DMS114 treated with DMSO at 0.1 percent for 48 hours (cell line): ENCODE results near the gene KIFBP.
"Not testable (repeated sequence)": the region's sequence is repeated elsewhere in the genome, so short reads cannot be mapped to it uniquely, and the experiment has no call there.

Source experiments
- DNase-seq: peaks from one replicate; lab custom pipeline; 2025; ENCODE audit not compliant: unreplicated experiment; lab: John Stamatoyannopoulos, UW

KIFBP gene, protein sequence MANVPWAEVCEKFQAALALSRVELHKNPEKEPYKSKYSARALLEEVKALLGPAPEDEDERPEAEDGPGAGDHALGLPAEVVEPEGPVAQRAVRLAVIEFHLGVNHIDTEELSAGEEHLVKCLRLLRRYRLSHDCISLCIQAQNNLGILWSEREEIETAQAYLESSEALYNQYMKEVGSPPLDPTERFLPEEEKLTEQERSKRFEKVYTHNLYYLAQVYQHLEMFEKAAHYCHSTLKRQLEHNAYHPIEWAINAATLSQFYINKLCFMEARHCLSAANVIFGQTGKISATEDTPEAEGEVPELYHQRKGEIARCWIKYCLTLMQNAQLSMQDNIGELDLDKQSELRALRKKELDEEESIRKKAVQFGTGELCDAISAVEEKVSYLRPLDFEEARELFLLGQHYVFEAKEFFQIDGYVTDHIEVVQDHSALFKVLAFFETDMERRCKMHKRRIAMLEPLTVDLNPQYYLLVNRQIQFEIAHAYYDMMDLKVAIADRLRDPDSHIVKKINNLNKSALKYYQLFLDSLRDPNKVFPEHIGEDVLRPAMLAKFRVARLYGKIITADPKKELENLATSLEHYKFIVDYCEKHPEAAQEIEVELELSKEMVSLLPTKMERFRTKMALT

GRCh38 chr10:68988530-68989316 lies at the start of gene KIFBP:
KIFBP (plus strand) TSS chr10:68988803; CDS start chr10:68988833, 30 bp downstream.
- peak; percentile 99 for DNase-seq

DNA sequence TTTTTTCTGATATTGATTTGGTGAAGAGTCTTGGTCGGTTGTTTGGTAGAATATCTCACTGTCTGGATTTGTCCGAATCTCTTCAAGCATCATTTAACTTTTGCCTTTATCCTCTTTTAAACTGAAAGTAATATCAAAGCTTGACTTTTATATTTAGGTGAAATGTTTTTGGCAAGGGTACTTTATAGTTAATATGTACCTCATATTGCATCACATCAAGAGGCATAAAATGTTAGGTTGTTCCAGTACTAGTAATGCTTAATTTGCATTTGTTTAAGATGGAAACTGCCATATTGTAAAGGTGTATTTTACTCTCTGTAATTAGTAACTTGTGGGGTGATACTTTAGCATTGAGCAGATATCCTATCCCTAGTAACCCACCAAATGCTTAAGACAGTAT lies 49.7 kb upstream of the KIFBP start:
- no peak for DNase-seq

GRCh38 chr10:68940917-68941316 lies 47.7 kb upstream of the KIFBP start:
- not testable (repeated sequence) for DNase-seq

DNA sequence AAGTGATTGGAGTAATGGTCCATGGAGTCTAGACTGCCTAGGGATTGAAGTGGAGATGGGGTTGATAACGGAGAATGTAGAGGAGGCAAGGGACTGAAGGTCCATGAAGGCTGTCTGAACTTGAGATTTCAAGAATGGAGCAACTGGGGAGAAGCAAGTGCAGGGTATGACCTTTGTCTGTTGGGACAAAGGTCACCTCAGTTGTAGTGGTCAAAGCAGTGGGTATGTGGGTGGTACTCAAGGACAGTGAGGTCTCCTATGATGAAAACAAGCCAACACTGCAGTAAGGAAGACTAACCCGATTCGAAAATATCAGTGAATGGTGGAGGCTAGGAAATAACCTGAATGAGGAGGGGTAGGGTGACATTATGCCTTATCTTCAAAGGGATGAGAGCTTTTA lies 38.0 kb upstream of the KIFBP start:
- DNase-seq, result no peak

- DNase-seq, result no peak
These were observed 33.7 kb upstream of the KIFBP start for GRCh38 chr10:68954904-68955303.

DNA sequence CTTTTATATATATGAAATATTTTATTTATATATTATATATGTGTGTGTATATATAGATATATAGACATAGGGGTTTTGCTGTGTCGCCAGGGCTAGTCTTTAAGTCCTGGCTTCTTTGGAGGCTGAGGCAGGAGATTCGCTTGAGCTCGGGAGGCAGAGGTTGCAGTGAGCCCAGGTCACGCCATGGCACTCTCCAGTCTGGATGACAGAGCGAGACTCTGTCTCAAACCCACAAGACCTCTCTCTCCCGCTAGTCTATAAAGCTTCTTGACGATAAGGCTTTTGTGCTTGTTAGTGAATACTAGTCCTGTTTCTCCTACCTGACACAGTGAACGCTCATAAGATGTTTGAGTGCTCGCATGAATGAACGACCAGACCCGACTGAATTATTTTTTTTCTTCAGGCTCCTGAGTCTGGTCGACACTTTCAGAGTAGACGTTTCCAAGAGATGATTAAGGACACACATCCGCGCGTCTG lies 33.2 kb upstream of the KIFBP start:
- DNase-seq, result no peak

- peak; percentile 95 for DNase-seq
These were observed 32.6 kb upstream of the KIFBP start, which contains the start of gene DDX21 for GRCh38 chr10:68955832-68956532. DDX21 (plus strand) TSS chr10:68956170; CDS start chr10:68956226, 56 bp downstream.

DNA sequence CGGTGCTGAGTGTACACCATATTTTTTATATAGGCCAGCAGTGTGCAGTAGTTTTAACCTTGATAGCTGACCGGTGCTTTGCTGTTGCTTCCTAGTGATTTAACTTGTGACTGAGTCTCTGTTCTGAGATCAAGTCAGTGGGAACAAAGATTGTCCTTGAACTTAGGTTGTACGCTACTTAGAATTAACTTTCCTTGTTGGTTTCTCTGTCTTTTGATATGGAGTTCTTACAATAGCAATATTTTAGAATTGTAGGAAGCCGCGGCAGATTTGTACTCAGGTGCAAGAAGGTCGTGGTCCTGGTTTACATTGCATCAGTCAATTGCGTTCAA lies 31.4 kb upstream of the KIFBP start:
- DNase-seq, result no peak

DNA sequence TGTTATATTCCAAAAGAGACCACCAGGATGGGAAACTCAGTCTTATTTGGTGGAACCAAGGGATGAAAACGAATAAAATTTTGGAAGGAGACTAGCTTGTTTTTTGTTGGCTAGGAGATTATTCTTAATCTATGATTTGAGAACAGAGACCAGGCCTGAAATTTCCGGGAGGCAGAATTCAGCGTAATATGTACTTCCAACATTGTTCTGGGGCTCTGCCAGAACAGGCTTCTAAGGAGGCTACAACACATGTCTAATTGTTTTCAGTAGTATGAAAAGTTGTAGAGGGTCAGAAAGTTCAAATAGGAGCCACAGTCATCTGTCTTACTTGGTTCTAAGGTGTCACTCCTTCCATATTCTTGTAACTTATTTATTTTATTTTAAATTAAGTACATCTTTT lies 30.9 kb upstream of the KIFBP start:
- DNase-seq, result no peak

- DNase-seq, result no peak
These were observed 28.7 kb upstream of the KIFBP start for GRCh38 chr10:68959695-68960527.

DNA sequence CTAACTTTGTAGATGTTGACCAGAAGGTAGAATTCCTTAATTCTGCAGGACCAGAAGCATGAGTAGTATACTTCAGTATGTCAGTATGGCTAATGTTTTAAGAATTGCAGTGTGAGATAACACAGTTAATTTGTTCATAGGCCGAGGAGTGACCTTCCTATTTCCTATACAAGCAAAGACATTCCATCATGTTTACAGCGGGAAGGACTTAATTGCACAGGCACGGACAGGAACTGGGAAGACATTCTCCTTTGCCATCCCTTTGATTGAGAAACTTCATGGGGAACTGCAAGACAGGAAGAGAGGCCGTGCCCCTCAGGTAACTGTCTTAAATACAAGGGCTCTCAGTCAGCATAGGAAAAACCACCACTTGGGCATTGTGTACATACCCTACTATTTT lies 25.5 kb upstream of the KIFBP start:
- no peak for DNase-seq

- no peak for DNase-seq
These were observed 14.6 kb upstream of the KIFBP start for GRCh38 chr10:68973975-68974374.

- not testable (repeated sequence) for DNase-seq
These were observed 12.6 kb upstream of the KIFBP start for GRCh38 chr10:68975936-68976473.

- DNase-seq, result not testable (repeated sequence)
These were observed 8.9 kb upstream of the KIFBP start for GRCh38 chr10:68979738-68980137.

- DNase-seq, result peak; percentile 18
These were observed 7.5 kb upstream of the KIFBP start for GRCh38 chr10:68981074-68981473.

DNA sequence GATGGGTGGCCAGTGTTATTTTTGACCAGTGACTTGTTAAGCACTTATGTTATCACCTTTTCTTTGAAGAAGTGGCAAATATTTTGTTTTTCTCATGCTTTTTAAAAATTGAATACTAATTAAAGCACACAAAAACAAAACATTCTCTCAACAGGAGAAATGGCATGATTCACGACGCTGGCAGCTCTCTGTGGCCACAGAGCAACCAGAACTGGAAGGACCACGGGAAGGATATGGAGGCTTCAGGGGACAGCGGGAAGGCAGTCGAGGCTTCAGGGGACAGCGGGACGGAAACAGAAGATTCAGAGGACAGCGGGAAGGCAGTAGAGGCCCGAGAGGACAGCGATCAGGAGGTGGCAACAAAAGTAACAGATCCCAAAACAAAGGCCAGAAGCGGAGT lies 6.2 kb upstream of the KIFBP start:
- no peak for DNase-seq

GRCh38 chr10:68987611-68988010 lies 992 bp upstream of the KIFBP start:
- no peak for DNase-seq

DNA sequence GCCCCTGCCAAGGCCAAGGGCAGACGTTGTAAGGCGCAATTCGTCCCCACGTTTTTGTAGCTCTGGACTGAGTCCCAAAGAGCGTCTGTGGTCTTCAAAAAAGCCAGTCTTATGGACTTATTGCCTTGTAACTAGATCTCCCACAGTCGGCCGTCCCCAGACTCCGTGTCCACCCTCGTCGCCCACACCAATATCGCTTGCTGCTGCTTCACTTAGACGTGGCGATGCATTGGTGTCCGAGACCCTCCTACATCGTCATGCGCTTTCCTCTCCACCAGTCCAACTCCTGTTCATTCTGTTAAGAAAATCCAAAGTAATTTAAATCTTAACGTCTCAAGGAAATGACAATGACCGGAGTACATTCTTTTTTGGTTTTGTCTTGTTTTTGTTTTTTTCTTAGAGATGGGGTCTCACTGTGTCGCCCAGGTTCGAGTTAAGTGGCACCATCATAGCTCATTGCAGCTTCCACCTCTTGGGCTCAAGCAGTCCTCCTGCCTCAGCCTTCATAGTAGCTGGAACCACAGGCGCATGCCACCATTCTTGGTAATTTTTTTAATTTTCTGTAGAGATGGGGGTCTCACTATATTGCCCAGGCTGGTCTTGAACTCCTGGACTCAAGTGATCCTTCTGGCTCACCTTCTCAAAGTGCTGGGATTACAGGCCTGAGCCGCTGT lies 851 bp downstream of the KIFBP start:
- peak; percentile 19 for DNase-seq
